GM18873 (cell line): ENCODE results near the gene TMEM129.
A peak's percentile ranks its signal among the peaks of the same experiment; 100 is the strongest.

ENCODE experiments used
- ATAC-seq: cut with Tn5 transposase; IDR thresholded peaks from one replicate; pipeline ENCODE4 v1.9.1; 2021; ENCODE audit warnings: mild to moderate bottlenecking, moderate library complexity, moderate number of reproducible peaks; ENCODE audit not compliant: unreplicated experiment, low FRiP score

The TMEM129 gene, protein sequence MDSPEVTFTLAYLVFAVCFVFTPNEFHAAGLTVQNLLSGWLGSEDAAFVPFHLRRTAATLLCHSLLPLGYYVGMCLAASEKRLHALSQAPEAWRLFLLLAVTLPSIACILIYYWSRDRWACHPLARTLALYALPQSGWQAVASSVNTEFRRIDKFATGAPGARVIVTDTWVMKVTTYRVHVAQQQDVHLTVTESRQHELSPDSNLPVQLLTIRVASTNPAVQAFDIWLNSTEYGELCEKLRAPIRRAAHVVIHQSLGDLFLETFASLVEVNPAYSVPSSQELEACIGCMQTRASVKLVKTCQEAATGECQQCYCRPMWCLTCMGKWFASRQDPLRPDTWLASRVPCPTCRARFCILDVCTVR

DNA sequence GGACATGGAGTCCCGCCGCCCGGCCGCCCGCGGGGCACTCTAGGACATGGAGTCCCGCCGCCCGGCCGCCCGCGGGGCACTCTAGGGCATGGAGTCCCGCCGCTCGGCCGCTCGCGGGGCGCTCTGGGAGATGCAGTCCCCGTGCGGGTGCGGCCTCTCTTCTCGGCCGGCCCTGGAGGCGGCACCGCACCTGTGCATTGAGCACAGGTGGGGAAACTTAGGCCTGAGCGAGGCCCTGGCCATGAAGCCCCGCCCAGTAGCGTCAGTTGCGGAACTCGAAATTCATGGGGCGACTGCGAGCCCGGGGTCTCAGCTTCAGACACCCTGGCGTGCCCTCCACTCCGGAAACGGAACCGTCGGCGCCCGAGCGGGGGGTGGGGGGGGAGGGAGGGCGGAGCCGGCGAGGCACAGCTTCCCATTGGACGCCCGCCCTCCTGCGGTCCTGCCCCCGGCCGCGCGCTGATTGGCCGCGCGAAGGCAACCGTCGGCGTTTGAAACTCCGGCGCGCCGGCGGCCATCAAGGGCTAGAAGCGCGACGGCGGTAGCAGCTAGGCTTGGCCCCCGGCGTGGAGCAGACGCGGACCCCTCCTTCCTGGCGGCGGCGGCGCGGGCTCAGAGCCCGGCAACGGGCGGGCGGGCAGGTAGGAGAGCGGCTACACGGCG, at the start of gene TMEM129, which contains the start of gene TACC3:
TMEM129 (minus strand) TSS at position 321 of the 663 bp plus-strand sequence. CDS start 486 bp downstream, outside the sequence.
TACC3 (plus strand) TSS at position 519 of the 663 bp plus-strand sequence. CDS start 1,901 bp downstream, outside the sequence.
- ATAC-seq = peak; percentile 78

DNA sequence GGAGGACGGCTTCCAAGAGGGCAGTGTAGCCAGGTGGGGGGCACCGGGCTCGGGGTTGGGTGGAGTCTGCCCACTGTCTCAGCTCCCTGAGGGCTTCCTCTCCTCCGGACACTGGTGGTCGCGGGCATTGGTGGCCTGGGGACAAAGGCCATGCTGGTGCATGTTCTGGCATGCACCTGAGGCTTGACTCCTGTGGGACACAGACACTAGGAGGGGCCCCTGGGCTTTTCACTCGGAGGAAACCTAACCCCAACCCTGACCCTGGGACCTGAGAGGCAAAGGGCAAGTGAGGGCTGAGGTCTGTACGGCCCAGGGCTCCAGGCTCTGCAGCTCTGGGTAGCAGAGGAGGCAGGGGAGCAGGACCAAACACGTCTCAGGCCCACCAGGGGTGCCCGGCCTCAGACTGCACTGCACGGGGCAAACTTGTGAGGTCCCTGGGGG, 49.7 kb upstream of the TMEM129 start:
- ATAC-seq = no peak

DNA sequence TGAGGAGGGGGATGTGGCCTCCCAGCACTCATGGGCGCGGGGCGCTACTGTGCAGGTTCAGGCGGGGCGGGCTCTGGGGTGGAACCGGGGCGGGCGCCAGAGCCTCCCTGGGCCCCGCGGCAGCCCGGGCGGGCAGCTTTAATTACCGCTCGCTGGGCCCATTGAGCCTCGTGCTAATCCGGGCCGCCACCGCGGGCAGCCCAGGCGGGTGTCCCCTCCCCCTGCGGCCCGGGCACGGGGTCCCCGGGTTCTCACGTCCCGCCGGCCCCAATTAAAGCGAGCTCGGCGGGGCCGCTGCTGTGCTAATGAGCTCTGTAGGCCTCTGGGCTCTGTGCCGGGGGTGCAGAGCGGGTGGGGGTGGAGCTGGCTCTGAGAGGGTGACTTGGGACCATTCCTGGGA, 49.1 kb upstream of the TMEM129 start:
- no peak for ATAC-seq

DNA sequence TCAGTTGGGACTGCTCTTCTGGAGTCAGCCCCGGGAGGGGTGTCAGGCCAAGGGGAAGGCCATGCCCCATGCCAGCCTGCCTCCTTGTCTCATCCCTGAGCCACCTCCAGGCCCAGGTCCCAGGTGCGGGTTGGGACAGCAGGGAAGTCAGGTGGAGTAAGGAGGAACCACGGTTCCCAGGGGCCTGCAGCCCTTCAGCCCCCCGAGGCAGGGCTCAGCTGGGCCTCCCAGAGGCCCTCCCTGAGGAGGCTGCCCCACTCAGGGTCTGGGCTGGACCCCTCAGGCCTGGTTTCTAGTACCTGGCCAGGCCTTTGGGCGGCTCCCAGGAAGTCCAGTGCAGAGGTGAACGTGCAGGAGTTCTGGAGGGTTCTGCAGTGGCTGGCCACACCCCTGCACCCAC, 48.6 kb upstream of the TMEM129 start:
- no peak for ATAC-seq

DNA sequence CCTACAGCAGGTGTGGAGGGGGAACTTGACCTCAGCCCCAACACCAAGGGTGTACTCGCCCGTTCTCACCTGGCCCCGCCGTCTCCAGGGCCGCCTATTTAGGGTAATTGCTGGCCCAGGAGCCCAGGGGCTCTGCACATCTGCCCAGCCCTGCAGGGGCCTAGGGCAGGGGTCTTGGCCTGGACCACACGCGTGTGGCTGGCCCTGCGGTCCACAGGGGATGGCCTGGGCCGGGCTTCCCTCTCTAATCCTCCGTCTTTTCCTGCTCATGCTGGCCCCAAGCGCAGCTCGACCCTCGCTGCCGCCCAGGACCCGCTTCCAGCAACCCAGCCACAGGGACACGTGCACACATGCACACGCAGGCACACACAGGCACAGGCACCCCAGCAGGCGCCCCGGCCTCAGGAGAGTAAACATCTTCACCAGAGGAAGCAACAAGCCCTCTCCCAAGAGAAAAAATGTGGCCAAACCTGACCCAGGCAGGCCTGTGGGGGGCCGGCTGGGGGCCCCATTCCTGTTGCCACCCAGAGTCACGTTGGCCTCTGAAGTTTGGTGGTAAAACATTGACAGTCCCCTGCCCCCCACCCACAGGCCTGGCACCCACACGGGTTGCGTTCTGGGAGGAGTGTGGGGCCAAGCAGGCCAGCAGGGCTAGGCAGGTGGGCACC, 47.4 kb upstream of the TMEM129 start:
- no peak for ATAC-seq

DNA sequence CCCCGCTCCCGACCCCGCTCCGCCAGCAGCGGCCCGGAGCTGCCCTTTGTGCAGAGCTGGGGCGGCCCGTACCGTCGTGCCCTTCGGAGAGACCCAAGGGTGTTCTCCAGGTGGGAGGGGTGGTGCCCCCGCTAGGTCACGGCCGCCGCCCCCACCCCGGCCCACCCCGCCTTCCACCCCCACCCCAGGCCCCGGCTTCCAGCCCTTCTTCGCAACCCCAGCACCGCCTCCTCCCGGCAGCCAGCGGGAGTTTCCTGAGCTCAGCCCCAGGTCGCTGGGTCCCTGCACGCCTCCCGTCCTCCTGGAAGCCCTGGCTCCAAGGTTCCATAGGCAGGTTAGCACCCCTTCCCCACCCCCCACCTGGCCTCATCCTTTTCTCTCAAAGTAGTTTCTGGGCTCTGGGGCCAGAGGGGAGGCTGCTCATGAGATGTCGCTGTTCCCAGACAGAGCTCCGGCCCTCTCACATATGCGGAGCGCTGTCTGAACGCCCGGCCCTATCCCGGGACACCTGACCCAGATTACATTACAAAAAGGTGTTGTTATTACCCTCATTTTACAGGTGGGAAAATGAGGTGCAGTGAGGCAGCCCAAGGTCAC, 46.7 kb upstream of the TMEM129 start:
- no peak for ATAC-seq

DNA sequence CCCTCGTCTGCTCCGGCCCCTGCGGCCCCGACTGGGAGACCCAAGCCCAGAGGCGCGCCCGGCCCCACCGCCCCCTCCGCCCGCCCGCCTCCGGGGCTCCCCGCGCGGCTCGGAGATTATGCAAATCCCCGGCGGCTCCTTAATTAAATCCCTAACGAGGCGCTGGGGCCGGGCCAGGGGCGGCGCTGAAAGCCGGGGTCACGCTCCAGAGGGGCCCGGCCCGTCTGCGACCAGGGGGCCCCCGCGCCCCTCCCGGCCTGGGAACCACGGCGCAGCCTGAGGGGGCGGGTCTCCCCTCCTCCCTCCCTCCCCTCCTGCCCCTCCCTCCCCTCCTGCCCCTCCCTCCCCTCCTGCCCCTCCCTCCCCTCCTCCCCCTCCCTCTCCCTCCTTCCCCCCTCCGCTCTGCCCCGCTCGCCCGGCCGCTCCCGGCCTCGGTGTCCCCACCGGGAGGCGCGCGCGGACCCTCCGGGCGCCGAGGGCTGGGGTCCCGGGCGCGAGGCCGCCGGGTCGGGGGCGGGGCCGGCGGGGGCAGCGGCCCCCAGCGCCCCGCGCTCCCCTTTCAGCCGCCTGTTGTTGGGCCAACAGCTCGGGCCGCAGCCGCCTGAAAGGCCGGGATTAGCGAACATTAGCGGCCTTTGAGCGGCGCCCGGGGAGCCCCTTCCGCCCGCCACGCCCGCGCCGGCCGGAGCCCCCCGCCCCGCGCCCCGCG, 46.1 kb upstream of the TMEM129 start:
- ATAC-seq = no peak

DNA sequence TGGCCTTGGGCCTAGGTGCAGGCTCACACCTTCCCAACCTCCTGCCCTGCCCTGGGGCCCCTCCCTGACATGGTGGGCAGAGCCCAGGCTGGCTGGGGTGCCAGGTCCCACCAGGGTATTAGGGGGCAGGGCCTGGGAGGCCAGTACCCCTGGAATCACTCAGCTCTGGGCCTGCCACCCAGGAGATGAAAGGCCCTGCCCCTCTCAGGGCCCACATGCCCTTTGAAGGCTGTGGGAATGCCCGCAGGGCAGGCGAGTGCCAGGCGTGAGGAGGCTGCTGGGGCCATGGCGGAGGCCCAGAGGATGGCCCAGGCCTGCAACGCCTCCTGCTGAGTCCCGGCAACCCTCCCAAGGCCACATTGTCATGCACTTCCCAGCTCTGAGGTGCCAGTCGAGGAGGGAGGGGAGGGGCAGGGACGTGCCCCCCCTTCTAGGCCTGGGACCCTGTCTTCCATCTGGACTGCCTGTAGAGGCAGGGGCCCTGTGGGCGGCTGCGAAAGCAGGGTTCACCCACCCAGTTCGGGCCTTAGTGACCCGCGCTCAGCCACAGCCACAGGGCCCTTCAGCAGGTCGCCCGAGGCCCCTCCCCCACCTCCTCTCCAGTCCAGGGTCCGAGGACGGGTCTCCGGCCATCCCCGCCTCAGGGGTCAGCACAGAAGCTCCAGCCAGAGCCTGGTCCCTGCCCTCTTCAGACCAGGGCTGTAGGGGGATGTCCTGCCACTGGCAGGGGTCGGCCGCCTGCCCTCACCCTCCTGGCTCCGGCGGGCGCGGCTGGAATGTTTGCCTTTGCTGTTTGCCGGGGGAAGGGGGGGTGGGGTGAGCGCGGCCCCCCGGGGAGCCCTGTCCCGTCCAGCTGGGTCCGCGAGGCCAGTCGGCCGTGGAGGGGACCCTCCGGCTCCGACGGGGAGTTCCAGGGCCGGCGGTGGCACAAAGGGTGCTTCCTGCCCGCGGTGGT, 45.3 kb upstream of the TMEM129 start:
- no peak for ATAC-seq

DNA sequence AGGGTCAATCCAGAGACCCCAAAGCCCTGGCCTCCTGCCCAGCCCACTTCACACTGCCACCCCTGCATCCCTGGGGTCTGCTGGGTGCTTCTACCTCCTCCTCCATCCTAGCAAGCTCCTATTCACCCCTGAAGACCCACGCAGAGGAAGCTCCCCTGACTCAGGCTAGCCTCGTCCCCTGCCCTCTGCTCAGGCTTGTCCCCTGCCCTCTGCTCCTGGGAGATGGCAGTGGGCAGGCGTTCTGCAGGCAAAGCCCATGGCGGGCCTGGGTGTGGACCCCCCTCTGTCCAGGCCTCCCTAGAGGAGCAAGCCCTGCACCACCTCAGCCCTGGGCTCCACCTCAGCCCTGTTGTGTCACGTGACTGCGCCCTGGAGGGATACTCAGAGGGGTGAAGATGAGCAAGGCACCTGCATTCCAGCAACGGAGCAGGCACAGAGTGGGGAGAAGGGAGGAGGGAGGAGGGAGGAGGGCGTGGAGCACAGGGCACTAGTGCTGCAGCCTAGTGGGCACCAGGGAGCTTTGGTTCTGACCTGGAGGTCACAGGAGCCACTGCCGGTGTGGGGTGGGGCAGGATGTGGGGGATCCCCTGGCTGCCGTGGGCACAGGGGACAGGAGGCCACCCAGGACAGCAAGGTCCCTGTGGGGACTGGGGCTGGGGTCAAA, 44.4 kb upstream of the TMEM129 start:
- ATAC-seq = no peak

DNA sequence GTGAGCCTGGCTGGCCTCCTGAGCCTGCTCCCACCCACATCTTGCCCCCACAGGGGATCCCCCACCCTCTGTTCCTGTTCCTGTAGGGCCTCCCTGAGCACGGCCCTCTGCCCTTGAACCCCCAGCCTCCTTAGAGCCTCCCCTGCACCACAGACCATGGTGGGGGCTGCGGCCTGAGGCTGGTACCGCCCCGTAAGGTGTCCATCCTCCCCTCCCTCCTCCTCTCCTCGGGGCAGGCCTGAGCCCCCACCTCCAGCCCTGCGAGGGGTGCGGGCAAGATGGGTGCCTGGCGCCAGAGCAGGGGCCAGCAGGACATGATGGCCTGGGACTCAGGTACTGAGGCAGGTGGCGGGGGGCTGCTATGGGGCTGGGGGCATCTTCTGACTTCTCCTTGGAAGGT, 43.5 kb upstream of the TMEM129 start:
- ATAC-seq = no peak

DNA sequence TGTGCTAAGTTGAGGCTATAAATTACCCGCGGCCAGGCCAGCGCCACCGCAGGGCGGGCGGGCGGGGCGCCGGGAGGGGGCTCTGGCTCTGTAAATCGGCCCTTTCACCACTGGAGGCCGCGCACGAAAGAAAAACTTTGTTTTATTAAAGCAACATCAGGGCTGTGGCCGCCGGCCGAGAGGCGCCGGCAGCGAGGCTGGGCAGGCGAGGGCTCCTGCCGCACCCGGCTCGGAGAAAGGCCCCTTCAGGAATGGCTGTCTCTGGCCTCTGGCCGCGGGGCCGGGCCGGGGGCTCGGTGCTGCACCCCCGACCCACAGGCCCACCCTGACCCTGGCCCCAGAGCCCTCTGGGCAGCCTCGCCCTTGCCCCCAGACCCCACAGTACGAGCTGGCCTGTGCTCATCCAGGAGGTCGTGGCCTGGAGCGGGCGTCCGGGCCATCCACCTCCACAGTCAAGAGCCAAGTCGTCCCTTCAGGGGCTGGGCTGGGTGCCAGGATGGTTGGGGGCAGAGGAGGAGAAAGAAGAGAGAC, 42.5 kb upstream of the TMEM129 start:
- ATAC-seq = no peak

DNA sequence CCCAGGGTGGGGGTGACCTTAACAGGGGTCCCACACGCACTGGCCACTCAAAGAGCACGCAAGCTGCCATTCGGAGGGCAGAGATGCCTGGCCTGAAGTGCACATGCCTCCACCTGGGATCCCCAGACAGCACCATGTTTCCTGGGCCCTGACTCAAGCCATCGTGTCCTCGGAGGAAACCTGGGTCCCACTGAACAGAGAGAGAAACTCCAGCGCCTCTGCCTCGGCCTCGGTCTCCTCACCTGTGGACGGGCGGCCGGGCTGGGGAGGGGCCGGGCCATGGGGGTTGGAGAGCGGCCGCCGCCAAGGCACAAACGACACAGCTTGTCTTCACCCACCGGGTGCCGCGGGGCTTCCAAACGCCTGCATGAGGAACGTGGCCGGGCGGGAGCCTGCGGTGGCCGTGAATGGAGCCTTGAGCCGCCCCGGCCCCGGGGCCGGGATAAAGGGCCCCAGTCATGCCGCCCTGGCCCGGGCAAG, 42.0 kb upstream of the TMEM129 start:
- no peak for ATAC-seq

DNA sequence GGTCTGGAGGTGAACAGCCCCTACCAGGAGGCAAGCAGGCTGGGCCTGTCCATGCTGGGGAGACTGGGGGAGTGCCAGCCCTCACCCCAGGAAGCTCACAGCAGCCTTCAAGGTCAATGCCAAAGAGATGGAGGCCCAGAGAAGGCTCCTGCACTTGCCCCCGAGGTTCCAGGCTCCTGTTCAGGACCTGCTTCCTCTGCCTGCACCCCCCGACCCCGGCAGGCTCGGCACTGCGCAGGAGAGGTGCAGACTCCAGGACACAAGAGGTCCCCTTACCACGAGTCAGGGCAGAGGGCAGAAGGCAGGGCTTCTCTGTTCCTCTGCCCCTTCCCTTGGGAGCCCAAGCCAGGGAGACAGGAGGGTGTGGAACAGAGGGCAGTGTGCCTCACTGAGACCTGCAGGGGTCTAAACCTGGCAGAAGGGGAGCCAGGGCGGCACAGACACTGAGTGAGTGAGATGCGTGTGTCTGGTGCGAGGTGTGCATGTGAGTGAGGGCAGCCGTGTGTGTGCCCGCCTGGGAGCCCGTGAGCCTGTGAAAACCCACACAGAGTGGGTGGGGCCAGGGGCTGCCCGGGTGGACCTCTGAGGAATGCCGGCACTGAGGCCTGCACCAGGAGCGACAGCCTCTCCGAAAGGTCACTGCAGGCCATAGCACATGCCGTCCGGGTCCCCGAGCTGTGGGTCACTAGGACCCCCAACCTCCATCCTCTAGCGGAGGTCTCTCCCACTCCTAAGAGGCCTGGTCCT, 41.3 kb upstream of the TMEM129 start:
- ATAC-seq = no peak

DNA sequence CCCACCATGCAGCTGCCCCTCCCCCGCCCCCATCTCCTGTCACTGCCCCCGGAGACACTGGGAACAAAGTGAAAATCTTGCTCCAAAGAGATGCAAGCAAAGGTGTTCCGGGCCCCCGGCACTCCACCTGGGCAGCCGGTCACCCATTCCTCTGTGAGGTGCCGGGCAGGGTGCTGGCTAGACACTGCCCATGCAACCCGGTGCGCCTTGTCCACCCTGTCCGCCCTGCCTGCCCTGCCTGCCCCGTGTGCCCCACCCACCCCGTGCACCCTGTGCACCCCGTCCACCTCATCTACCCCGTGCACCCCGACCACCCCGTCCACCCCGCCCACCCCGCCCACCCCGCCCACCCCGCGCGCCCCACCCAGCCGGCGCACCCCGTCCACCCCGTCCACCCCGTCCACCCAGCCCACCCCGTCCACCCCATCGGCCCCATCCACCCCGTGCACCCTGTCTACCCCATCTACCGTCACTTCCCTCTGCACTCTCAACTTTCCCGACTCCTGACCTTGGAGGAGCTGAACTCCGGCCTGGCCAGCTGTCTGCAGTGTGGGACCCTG, 40.1 kb upstream of the TMEM129 start:
- no peak for ATAC-seq

DNA sequence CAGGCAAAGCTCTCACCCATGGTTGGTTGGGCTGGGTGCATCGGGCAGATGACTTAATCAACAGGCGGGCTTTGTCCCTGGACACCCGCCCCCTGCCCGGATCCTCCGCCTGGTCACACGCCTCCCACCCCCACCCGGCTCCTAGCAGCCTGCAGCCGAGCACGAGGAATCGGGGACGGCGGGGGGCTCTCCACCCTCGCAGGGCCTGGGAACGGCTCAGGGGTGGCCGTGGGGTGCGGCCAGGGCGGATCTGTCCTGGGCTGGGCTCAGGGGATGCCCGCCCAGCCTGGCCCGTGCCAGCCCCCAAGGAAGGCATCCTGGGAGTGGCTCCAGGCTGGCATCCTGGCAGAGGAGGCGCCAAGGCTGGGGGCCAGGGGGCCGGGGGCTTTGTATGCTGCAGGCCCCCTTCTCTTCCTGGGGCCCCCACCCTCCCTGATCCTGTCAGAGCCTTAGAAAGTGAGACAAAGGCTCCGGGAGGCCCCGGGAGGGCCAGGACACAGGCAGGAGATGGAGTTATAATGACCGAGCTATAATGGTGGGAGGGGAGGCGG, 39.5 kb upstream of the TMEM129 start:
- ATAC-seq = no peak

DNA sequence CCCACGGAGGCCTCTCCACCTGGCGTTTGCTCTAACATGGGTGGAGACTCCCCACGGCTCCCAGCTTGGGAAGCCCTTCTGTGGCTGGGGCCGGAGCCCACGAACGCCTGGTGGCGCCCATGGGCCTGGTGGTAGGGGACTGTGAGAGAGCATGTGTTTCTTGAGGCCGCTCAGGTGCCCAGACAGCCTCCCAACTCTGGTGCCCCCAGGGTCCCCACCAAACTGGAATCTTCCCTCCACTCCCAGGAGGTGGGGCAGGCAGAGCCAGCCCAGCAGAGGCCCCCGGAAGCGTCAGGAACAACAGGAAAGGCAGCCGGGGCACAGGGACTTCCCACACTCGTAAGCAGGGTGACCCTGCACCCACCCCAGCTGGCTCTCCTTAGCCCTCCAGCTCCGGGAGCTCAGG, 38.7 kb upstream of the TMEM129 start:
- no peak for ATAC-seq
